Esophagus muscularis mucosa (tissue), 4 donors: ENCODE results near the gene KBTBD2.

ENCODE experiments used
- CTCF ChIP-seq, 3 experiments: fragments of 200-600 bp in 2 of 3; fragments of 450-650 bp in 1 of 3; sonication (generic) in 2 of 3; IDR thresholded peaks; one replicate each; pipeline ENCODE4 v1.5.1; 2017 to 2019; ENCODE audit warnings: antibody characterized with exemption in 3 of 3, mild to moderate bottlenecking in 2 of 3, moderate library complexity in 1 of 3
- EP300 ChIP-seq: sonication (generic); formaldehyde crosslinking; IDR thresholded peaks from one replicate; pipeline ENCODE4 v1.6.1; 2017; ENCODE audit warnings: antibody characterized with exemption
- POLR2A ChIP-seq: fragments of 450-650 bp; IDR thresholded peaks from one replicate; pipeline ENCODE4 v1.6.1; 2017; ENCODE audit warnings: antibody characterized with exemption, moderate library complexity, mild to moderate bottlenecking, low read depth

GRCh38 chr7:32868116-32868515 lies 23.4 kb downstream of the KBTBD2 start:
- TF ChIP-seq POLR2A, result no peak
- no peak for TF ChIP-seq EP300
- TF ChIP-seq CTCF (IDR thresholded peaks at IDR 0.05), result no peak
